Amniotic epithelial cell (primary cell): ENCODE measurements around the gene POSTN.

Source experiments
- DNase-seq: peaks from one replicate; pipeline ENCODE4 v3.0.0-alpha.2; 2010; ENCODE audit warnings: low read depth

Gene POSTN

DNA sequence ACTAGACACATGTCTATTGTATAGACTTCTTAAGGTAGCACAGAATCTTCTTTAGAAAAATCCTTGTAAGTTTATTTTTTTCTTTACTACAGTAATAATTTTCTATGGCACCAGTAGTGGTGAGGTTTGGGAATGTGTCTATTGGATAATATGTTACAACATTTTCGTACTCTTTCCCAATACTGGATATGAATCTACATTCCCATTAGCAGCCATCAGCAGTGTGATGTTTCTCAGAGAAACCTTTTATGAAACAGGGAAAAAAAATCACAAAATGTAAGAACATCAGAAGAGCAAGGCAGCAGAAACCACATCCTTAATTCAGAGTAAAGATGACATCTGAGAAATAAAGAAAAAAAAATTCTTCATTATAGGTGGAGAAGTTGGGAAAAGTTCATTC, 83.3 kb downstream of the POSTN start:
- peak; percentile 53 for DNase-seq
